Activated CD4-positive, alpha-beta T cell treated with anti-CD3 and anti-CD28 coated beads for 48 hours (primary cell): ENCODE measurements around the gene CDNF.

Experiments
- DNase-seq: peaks from one replicate; pipeline ENCODE4 v3.0.0-alpha.2; 2020

CDNF gene

DNA sequence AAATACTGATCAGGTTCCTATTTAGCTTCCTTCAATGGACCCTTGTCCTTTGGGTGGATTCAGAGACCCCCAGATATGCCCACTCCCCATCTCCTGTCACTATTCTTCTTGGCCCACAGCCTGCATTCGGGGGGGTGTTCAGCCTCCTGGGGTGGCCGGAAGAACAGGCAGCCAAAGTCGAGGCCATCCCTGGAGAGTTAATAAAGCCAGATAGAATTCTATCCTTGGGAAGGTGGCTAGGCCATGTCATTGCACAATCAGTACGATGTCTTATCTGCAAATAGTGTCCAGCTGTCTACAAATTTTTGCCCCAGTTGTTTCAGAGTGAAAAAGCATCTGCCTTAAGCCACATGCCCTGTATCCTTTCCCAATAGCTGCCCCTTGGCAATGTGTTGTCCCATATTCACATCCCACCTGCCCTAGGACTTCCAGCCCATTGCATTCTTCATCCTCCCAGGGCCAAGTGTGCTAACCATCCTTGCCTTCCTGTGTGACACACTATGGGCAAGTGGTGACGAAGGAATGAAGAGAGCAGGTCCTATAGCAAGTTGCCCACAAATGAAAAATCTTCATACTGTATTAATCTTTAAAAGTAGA, 53.3 kb downstream of the CDNF start:
- DNase-seq: no peak

DNA sequence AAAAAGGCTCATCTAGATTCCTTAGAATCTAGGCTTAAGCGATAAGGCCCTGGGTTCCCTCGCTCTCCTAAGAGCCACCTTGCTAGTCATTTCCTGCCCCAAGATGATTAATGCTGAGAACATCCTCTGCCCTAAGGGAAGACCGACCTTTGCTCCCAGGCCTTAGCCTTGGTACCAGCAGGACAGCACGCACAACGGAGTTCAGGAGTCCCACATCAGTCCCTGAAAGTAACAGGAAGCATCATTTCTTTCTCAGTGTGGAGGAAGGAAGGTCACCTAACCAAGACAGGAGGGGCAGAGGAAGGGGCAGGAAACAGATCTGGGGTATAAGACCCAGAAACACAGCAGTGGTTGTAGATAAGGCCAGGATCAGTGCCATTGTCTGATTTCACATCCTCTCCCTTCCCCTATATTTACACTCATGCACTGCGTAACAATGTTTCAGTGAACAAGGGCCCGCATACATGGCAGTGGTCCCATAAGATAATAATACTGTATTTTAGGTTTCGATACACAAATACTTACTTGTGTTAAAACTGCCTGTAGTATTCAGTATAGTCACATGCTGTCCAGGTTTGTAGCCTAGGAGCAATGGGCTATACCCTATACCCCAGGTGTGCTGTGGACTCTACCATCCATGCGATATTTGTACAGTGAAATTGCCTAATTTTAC, 55.0 kb downstream of the CDNF start:
- DNase-seq: peak; percentile 15

DNA sequence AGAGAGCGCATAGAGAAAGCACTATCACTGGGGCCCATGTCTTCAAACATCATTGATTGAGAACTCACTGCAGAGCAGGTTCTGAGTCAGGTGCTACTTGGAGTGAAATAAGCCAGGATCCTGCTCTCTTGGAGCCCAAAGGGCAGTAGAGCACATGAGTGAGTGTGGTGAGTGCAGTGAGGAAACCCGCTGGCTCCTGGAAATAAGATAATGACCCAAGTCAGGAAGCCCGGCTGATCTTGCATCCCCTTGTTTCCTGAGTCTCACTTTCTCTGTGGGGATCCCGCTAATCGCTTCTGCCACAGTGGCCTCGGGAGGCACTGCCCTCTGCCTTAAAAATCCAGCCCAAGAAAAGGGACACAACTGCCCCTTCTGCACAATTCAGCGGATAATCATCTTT, 56.1 kb downstream of the CDNF start:
- no peak for DNase-seq

DNA sequence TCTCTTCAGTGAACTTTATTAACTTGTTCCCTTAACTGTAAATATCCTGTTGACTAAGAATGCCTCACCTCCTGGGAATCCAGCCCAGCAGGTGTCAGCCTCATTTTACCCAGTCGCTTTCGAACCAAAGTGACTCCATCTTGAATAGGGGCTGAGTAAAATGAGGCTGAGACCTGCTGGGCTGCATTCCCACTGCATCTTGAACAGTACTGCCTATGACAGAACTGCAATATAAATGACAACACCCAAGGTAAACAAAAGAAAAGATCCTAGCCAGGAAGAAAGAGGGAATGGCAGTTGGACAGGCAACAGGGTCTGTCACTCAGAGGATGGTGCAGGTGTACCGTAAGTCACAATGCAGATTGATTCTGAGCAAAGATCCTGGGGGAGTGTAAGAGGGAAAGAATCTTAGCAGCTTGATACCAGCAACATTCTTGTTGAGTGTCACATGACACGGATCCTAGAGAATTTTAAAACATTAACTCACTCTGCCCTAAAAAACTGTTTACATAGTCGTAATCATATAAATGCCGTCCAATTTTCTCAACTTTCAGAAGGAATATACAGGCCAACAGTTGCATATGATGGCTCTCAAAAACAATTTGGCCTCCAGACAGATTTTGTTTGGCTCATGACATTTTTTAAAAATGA, 58.7 kb downstream of the CDNF start:
- no peak for DNase-seq

DNA sequence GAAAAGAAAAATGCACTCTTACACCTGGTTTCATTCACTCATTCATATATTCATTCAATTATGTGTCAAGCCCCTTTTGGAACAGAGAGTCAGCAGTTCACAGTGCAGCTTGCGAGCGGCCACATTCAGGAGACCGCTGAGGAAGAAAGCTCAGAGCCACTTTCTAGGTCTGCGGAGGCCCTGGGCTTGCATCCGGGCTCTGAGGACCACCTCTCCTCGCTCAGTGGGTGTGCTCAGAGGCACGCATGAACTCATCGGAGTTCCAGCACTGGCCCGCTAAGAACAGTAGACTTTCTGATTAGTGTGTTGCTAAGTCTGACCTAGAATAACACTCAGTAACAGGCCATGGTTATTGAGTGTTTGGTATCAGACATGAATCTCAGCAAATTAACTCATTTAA, 61.3 kb downstream of the CDNF start:
- DNase-seq: no peak

DNA sequence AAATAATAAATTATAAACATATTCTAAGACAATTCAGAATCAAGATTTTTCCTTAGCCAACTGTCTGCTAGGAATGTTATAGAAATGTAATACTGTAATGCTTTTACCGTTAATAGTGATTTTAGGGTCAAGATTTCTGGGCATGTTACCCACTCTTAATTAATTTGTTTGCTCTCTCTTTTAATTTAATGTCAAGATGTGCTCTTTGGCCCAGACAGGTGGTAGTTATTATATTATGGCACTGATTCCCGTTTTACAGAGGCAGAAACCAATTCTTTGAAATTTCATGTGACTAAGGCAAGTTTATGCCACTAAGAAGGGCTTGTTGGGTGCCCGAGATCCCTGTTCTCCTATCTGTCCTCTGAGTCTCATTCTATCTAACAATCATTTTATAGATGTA, 62.2 kb downstream of the CDNF start:
- no peak for DNase-seq

DNA sequence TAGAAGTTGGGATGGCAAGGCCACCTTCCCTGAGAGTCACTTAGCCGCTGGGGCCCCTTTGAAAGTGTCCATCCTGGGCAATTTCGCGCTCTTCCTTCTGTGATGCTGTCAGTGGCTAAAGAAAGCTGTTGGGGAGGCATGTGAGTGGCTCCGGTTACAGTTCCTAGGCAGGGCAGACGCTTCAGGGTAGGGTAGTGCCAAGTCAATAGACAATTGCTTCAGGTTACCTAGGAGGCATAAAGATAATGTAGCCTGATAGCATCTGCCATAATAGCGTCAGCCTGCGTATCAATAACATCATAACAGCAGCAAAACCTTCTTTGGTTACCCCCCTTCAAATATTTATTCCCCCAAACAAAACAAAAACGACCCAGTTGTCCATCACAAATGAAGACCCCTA, 63.0 kb downstream of the CDNF start, which contains the start of gene FAM107B:
Gene FAM107B, minus strand, starts transcription at position 101 of the 400 bp plus-strand sequence. CDS start 234 bp downstream, outside the sequence.
- no peak for DNase-seq

DNA sequence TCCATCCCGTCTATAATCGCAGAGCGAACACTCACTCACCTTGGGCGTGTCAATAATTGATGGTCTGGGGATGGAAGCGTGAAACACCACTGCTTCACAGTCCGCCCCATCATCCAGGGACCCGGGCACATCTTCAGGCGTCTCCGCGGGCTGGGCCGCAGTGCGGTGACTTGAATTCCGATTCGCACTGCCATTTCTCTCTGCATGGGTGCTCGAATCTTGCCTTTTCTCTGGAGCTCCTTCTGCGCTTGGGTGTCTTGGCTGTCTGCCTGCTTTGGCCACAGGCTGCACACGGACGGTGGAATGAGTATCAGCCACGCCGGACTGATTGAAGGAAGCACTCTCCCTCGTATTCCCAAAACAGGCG, 63.6 kb downstream of the CDNF start:
- DNase-seq: no peak

DNA sequence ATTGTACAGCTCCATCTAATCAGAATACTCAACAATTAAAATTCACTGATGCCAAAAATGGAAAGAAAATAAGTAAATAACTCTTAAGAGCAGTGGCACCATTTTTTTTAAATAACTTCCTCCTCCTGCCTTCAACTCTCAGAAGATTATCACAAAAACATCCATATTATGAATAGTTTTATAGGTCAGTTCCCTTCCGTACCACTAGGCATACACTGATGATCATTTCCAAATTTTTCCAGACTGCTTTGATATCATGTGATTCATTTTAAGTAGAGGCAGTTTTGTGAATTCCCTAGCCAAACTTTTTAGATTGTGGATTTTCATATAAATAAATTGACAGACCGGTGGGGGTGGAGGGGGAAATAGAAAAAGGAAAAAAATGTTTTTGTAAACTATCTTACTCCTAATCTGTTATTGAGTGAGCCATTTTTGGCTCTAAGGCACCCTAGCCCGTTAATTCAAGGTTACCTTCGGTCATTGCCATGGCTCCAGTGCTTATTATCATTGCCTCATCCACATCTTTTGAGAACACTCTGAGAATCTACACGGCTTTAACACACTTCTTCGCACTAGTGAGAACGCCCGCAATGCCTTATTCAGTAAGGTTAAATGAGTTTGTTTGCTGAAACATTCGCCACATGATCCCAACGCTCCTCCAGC, 64.2 kb downstream of the CDNF start:
- no peak for DNase-seq

DNA sequence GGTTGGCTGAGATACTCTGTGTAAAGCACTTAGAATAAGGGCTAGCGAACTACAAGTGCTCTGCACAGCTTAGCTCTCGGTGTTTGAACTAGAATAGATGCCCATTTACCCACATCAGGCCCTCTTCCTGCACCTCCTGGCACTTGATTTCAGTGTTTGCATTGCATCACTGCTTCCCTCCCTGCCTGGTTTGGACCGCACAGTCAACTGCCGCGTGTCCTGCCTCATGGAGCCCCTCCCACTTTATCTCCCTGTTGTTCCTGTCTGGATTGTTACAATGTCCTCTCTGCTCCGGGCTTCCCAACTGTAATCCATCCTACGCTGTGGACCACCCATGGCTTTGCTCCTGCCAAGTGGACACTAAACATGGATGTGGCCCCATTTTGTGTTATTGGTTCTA, 65.4 kb downstream of the CDNF start:
- no peak for DNase-seq

DNA sequence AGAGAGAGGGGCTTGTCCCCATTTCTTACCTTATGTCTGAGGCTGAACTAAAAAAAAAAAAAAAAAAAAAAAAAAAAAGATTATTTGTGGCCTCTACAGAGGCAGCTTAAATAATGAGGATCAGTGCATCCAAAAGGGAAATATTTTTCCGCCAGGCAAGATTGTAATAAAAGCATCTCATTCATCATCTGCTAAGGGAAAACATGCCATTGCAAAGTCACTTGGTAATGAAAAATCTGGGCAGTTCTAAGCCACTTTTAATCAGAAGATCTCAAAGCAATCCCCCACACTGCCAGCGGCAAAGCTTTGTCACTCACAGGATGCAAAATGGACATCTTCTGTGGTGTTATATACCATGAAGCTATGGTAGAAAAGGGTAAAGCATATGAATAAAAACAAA, 66.9 kb downstream of the CDNF start:
- DNase-seq: no peak
